Measurements from ENCODE around the gene ALG12. TPM values are rescaled to one million over a fixed set of nuclear protein-coding genes. Genes with fewer than 3 reads are reported as not detected.

Gene ALG12
- total RNA-seq (2022) (25.4 and 27.0 TPM in 2 replicates), Bru-seq, nascent RNA (percentile 54 among the genes with signal in this experiment), BruChase-seq, experiment 1, labeled RNA remaining after a 6-hour chase (percentile 66 among the genes with signal in this experiment), BruChase-seq, experiment 2, labeled RNA remaining after a 2-hour chase (percentile 58 among the genes with signal in this experiment)
- long read RNA-seq, full-length matches to known transcripts, result 23 of 40 reads
- long read RNA-seq, partial matches to known transcripts, result 10 of 40 reads
- long read RNA-seq, other reads (novel, unspliced or antisense), result 7 of 40 reads

DNA sequence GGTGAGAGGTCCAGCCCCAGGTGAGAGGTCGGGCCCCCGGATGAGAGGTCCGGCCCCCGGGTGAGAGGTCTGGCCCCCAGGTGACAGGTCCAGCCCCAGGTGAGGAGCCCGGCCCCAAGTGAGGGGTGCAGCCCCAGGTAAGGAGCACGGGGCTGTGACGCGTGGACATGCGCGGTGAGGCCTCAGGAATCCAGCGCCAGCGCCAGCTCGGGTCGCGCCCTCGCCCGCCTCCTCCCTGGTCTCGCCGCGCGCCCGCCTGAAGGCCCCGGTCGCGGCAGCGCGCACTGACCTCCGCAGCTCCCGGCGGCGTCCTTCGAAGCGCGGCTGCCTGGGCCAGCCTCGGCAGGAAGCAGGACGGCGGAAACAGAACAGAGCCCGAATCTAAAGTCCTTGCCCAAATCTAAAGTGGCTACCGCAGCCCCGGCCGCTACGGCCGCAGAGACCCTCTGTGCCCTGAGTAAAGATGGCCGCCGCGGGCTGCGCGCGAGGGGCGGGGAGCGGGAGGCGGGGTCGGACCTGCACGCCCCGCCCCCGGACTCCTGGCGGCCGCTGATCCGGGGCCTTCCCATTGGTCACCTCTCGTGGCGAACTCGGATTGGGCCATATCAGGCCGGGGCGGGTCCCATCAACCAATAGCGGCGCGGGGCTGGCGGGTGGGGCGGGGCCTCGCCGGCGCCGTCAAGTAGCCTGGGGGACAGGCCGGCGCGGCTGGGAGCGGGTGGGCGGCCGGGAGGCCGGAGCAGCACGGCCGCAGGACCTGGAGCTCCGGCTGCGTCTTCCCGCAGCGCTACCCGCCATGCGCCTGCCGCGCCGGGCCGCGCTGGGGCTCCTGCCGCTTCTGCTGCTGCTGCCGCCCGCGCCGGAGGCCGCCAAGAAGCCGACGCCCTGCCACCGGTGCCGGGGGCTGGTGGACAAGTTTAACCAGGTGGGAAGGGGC is at the start of gene ALG12, which contains the start of gene CRELD2:
TSS of gene ALG12 (minus strand) at position 465 of the 937 bp plus-strand sequence. CDS start 4,673 bp downstream, outside the sequence.
TSS of gene CRELD2 (plus strand) at position 661 of the 937 bp plus-strand sequence. CDS start at position 797, 136 bp downstream.
- H3K27ac Mint-ChIP-seq (ENCODE audit: unreplicated experiment), result peak within 1 kb of the TSS; percentile 74
- H3K27me3 Mint-ChIP-seq (ENCODE audit: unreplicated experiment), result no peaks in the 10 kb centered on the region
- DNase-seq, result peak; percentile 97
- H3K4me3 Mint-ChIP-seq (ENCODE audit: low read depth, unreplicated experiment), result peak within 1 kb of the TSS; percentile 85
- CTCF ChIA-PET, result interaction anchor here (0.9 to 1.3 kb wide), 2 partner anchors 35 to 103 kb away, joined by 3 to 4 read pairs; no protein-coding TSS in a partner anchor
- H3K36me3 Mint-ChIP-seq (ENCODE audit: insufficient read depth, unreplicated experiment), result peaks cover 40% of the 10 kb centered on the region
- no peaks in the 10 kb centered on the region for H3K4me1 Mint-ChIP-seq (ENCODE audit: low read depth, unreplicated experiment)
- BruUV-seq (replicated peaks), result no TSS peak
- H3K9me3 Mint-ChIP-seq (ENCODE audit: low read depth, unreplicated experiment), result no peaks in the 10 kb centered on the region
- intact Hi-C loops (cut with micrococcal nuclease; ENCODE audit: unreplicated experiment), result loop anchor here (5.0 to 10.0 kb wide), 2 partner anchors 131 to 153 kb away; no protein-coding TSS in a partner anchor
- TF ChIP-seq, protein P1, sequence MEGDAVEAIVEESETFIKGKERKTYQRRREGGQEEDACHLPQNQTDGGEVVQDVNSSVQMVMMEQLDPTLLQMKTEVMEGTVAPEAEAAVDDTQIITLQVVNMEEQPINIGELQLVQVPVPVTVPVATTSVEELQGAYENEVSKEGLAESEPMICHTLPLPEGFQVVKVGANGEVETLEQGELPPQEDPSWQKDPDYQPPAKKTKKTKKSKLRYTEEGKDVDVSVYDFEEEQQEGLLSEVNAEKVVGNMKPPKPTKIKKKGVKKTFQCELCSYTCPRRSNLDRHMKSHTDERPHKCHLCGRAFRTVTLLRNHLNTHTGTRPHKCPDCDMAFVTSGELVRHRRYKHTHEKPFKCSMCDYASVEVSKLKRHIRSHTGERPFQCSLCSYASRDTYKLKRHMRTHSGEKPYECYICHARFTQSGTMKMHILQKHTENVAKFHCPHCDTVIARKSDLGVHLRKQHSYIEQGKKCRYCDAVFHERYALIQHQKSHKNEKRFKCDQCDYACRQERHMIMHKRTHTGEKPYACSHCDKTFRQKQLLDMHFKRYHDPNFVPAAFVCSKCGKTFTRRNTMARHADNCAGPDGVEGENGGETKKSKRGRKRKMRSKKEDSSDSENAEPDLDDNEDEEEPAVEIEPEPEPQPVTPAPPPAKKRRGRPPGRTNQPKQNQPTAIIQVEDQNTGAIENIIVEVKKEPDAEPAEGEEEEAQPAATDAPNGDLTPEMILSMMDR (IDR thresholded peaks at IDR 0.05; ENCODE audit: unreplicated experiment), result no peak

DNA sequence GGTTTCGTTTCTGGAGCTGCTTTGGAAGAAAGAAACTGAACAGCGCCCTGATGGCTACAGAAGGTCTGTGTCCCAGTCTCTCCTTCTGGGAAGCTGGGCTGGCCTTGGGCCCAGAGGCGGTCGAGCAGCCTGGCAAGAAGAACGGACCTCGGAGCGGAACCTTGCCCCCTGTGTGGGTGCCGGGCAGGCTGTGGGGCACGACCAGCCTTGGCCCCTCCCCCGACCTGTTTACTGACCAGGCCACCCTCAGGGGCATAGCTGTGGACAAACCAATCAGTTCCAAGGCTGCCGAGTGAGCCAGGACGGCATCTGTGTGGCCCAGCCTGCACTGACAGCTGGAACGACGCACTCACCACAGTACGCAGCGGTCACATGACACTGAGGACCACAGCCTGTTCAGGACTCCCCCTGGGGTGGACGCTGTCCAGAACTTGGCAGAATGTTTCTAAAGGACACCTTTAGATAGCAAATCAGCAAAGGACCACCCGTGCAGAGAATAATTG is 49.5 kb upstream of the ALG12 start:
- Mint-ChIP-seq H3K4me3 (ENCODE audit: low read depth, unreplicated experiment) (no peak overlapping the region), H3K9me3 (ENCODE audit: low read depth, unreplicated experiment) (no peaks in the 10 kb centered on the region), H3K4me1 (ENCODE audit: low read depth, unreplicated experiment) (peaks cover 18% of the 10 kb centered on the region), H3K36me3 (ENCODE audit: insufficient read depth, unreplicated experiment) (peaks cover 69% of the 10 kb centered on the region), H3K27me3 (ENCODE audit: unreplicated experiment) (no peaks in the 10 kb centered on the region), H3K27ac (ENCODE audit: unreplicated experiment) (peak overlapping the region; percentile 7)
- no peak for DNase-seq
- TF ChIP-seq, protein P1 (IDR thresholded peaks at IDR 0.05; ENCODE audit: unreplicated experiment), result no peak
- CTCF ChIA-PET, result interaction anchor here (1.4 to 3.3 kb wide), 2 partner anchors 17 to 37 kb away, joined by 4 to 16 read pairs; no protein-coding TSS in a partner anchor
- BruUV-seq (replicated peaks), result no TSS peak
- intact Hi-C loops (cut with micrococcal nuclease; ENCODE audit: unreplicated experiment), result no loop called here

DNA sequence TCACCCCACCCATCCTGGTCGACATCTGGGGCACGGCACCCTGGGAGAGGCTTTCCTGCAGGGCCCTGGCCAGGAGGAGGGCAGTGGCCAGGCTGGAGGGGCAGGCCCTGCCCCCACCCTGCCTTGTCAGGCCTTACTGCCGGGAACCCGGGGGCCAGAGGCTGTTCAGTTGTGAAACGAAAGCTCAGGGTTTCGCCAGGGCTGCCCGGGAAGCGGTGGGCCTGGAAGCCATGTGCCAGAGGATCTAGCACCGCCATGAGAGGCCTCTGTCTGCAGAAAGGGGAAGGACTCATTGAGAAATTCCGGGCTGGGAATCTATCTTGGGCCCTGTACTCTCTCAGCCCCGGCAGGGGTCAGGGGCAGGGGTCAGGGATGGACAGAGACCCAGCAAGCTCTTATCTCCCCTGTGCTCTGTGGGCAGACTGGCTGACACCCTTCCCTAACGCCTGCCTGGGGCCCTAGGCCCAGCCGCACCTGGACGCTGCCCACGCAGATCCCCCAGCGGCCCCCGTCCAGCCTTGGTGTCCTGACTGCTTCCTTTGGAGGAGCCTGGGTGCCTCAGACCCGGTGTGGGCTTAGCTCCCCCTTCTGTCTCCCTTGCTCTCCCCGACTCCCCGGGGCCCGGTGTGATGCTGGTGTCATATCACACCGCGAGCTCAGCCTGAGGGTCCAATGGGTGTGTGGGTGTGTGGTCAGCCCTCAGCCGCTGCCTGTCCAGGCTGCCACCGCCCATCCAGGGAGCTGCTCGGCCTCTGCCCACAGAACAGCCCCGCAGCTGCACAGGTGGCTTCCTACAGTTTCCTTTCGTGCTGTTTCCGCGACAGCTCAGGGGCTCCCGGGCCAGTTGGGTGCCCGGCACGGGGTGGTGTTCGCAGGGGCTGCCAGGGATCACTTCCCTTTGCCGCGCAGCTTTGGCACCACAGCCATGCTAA is 48.8 kb upstream of the ALG12 start:
- CTCF ChIA-PET, result interaction anchor here (0.6 to 3.3 kb wide), 3 partner anchors 16 to 37 kb away, joined by 4 to 16 read pairs (median 5); no protein-coding TSS in a partner anchor
- TF ChIP-seq, protein P1 (IDR thresholded peaks at IDR 0.05; ENCODE audit: unreplicated experiment), result no peak
- Mint-ChIP-seq H3K4me1 (ENCODE audit: low read depth, unreplicated experiment) (peaks cover 18% of the 10 kb centered on the region), H3K27me3 (ENCODE audit: unreplicated experiment) (no peaks in the 10 kb centered on the region), H3K36me3 (ENCODE audit: insufficient read depth, unreplicated experiment) (peaks cover 76% of the 10 kb centered on the region), H3K9me3 (ENCODE audit: low read depth, unreplicated experiment) (no peaks in the 10 kb centered on the region), H3K27ac (ENCODE audit: unreplicated experiment) (peak overlapping the region; percentile 7), H3K4me3 (ENCODE audit: low read depth, unreplicated experiment) (peak overlapping the region; percentile 26)
- intact Hi-C loops (cut with micrococcal nuclease; ENCODE audit: unreplicated experiment), result no loop called here
- DNase-seq, result no peak
- no TSS peak for BruUV-seq (replicated peaks)
